Measurements from ENCODE around the gene CYTH2. TPM values are rescaled to one million over a fixed set of nuclear protein-coding genes. Genes with fewer than 3 reads are reported as not detected.

CYTH2 gene
- total RNA-seq, 3 donors from 2014 or later (not counting 1 experiment from before 2014, with no cell fraction given): 38.5 to 44.1 (median 39.2) TPM

- 95% methylated on average over 62 of the region's 62 CpGs for WGBS (ENCODE audit: insufficient coverage)
- Mint-ChIP-seq H3K4me1 (no peaks in the 10 kb centered on the region), H3K9me3 (no peaks in the 10 kb centered on the region), H3K27ac (no peak overlapping the region), H3K36me3 (no peaks in the 10 kb centered on the region), H3K27me3 (ENCODE audit: low read depth in 2 of 2) (no peaks in the 10 kb centered on the region), H3K4me3 (no peak overlapping the region)
- TF ChIP-seq, protein P1, sequence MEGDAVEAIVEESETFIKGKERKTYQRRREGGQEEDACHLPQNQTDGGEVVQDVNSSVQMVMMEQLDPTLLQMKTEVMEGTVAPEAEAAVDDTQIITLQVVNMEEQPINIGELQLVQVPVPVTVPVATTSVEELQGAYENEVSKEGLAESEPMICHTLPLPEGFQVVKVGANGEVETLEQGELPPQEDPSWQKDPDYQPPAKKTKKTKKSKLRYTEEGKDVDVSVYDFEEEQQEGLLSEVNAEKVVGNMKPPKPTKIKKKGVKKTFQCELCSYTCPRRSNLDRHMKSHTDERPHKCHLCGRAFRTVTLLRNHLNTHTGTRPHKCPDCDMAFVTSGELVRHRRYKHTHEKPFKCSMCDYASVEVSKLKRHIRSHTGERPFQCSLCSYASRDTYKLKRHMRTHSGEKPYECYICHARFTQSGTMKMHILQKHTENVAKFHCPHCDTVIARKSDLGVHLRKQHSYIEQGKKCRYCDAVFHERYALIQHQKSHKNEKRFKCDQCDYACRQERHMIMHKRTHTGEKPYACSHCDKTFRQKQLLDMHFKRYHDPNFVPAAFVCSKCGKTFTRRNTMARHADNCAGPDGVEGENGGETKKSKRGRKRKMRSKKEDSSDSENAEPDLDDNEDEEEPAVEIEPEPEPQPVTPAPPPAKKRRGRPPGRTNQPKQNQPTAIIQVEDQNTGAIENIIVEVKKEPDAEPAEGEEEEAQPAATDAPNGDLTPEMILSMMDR (IDR thresholded peaks at IDR 0.05): no peak
- Histone ChIP-seq H3K27ac (ENCODE audit: low read length) (no peak overlapping the region), H3K4me1 (ENCODE audit: control insufficient read depth, insufficient read depth, low read length) (no peaks in the 10 kb centered on the region), H3K27me3 (ENCODE audit: control insufficient read depth, insufficient read depth, low read length) (no peaks in the 10 kb centered on the region), H3K9me3 (ENCODE audit: control insufficient read depth, insufficient read depth, low read length) (no peaks in the 10 kb centered on the region), H3K4me3 (ENCODE audit: low read length) (no peak overlapping the region), H3K36me3 (ENCODE audit: control insufficient read depth, insufficient read depth, low read length) (peaks cover 4% of the 10 kb centered on the region)
- no peak for ATAC-seq
- DNase-seq: no peak
- intact Hi-C loops (cut with micrococcal nuclease): no loop called here
Observed at GRCh38 chr19:48461982-48462655, 7.0 kb upstream of the CYTH2 start.

- intact Hi-C loops (cut with micrococcal nuclease): no loop called here
- ATAC-seq: no peak
- Histone ChIP-seq H3K27me3 (ENCODE audit: control insufficient read depth, insufficient read depth, low read length) (no peaks in the 10 kb centered on the region), H3K27ac (ENCODE audit: low read length) (no peak overlapping the region), H3K36me3 (ENCODE audit: control insufficient read depth, insufficient read depth, low read length) (no peaks in the 10 kb centered on the region), H3K4me3 (ENCODE audit: low read length) (no peak overlapping the region), H3K4me1 (ENCODE audit: control insufficient read depth, insufficient read depth, low read length) (peaks cover 13% of the 10 kb centered on the region), H3K9me3 (ENCODE audit: control insufficient read depth, insufficient read depth, low read length) (no peaks in the 10 kb centered on the region)
- H3K9me3 Mint-ChIP-seq: no peaks in the 10 kb centered on the region
- TF ChIP-seq, protein P1 (IDR thresholded peaks at IDR 0.05): no peak
- H3K36me3 Mint-ChIP-seq: no peaks in the 10 kb centered on the region
- 63% methylated on average over 1 of the region's 1 CpG for WGBS (ENCODE audit: insufficient coverage)
- DNase-seq: no peak
- peaks cover 0 to 21% of the 10 kb centered on the region in 2 donors for H3K4me1 Mint-ChIP-seq
- no peak overlapping the region for H3K4me3 Mint-ChIP-seq
- H3K27me3 Mint-ChIP-seq (ENCODE audit: low read depth in 2 of 2): no peaks in the 10 kb centered on the region
- no peak overlapping the region for H3K27ac Mint-ChIP-seq
Observed at GRCh38 chr19:48465215-48465614, 4.0 kb upstream of the CYTH2 start.

DNA sequence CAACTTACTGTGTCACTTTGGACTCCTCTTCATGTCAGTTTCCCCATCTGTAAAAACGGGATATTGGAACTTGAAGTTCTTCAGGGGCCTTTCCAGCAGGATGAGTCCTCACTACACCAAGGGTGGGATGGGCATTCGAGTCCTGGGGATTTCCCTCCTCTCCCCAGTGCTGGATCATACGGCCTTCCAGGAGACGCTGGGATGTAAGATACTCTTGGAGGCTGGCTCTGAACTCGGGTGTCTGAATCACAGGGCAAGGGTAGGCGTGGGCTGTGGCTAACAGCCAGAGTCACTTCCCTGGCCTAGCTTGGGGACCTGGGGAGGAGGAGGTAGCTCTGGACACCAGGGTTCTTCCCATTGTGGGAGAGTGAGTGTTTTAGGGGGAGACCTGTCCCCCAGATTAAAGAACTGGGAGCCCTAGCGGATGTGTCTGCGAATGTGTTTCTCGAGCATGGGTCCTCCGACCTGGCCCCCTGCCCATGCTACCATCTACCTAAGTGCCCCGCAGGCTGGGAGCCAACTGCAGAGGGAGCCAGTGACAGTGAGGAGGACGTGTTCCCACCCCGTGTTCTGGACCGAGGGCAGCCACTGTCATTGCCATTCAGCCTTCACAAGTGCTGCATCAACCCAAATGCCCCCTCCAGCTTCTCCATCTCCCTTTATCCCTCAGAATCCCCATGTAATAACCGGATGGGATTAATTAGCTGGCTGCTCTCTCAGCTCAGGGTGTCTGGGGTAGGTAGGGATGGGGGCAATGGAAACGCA is 2.4 kb upstream of the CYTH2 start:
- Mint-ChIP-seq H3K4me1 (peaks cover 0 to 33% of the 10 kb centered on the region in 2 donors), H3K36me3 (no peaks in the 10 kb centered on the region), H3K27ac (no peak overlapping the region), H3K27me3 (ENCODE audit: low read depth in 2 of 2) (no peaks in the 10 kb centered on the region), H3K9me3 (no peaks in the 10 kb centered on the region), H3K4me3 (no peak overlapping the region)
- intact Hi-C loops (cut with micrococcal nuclease): no loop called here
- Histone ChIP-seq H3K27me3 (ENCODE audit: control insufficient read depth, insufficient read depth, low read length) (no peaks in the 10 kb centered on the region), H3K4me3 (ENCODE audit: low read length) (no peak overlapping the region), H3K27ac (ENCODE audit: low read length) (no peak overlapping the region), H3K9me3 (ENCODE audit: control insufficient read depth, insufficient read depth, low read length) (no peaks in the 10 kb centered on the region), H3K4me1 (ENCODE audit: control insufficient read depth, insufficient read depth, low read length) (peaks cover 21% of the 10 kb centered on the region), H3K36me3 (ENCODE audit: control insufficient read depth, insufficient read depth, low read length) (peaks cover 10% of the 10 kb centered on the region)
- no peak for DNase-seq
- no peak for ATAC-seq
- 89% methylated on average over 16 of the region's 16 CpGs for WGBS (ENCODE audit: insufficient coverage)
- TF ChIP-seq, protein P1 (IDR thresholded peaks at IDR 0.05): no peak
